Measurements from ENCODE around the gene PDXP. TPM values are rescaled to one million over a fixed set of nuclear protein-coding genes. Genes with fewer than 3 reads are reported as not detected.

Gene PDXP
- total and polyA plus RNA-seq, 7 donors, result 9.0 to 37.9 (median 12.9) TPM

DNA sequence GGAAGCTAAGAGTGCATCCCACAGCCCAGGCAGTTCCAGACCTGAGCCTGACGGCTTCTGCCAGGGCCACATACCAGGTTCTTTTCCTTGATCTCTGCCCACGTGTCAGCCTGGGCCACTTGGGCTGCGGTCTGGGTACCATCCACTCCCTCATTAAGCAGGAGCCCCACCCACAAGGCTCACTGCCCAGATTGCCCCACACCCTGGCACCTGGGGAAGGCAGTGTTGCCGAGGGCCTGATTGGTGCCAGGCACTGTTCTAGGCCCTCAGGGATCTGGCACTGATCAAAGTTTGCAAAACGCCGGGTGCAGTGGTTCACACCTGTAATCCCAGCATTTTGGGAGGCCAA lies 34.5 kb upstream of the PDXP start:
- TF ChIP-seq, protein P1, sequence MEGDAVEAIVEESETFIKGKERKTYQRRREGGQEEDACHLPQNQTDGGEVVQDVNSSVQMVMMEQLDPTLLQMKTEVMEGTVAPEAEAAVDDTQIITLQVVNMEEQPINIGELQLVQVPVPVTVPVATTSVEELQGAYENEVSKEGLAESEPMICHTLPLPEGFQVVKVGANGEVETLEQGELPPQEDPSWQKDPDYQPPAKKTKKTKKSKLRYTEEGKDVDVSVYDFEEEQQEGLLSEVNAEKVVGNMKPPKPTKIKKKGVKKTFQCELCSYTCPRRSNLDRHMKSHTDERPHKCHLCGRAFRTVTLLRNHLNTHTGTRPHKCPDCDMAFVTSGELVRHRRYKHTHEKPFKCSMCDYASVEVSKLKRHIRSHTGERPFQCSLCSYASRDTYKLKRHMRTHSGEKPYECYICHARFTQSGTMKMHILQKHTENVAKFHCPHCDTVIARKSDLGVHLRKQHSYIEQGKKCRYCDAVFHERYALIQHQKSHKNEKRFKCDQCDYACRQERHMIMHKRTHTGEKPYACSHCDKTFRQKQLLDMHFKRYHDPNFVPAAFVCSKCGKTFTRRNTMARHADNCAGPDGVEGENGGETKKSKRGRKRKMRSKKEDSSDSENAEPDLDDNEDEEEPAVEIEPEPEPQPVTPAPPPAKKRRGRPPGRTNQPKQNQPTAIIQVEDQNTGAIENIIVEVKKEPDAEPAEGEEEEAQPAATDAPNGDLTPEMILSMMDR (IDR thresholded peaks at IDR 0.05), result no peak
- ATAC-seq, result peak in 2 of 4 donors; percentile 6 to 7
- Histone ChIP-seq H3K27me3 (ENCODE audit: insufficient read depth in 3 of 3, low read length in 2 of 3) (no peaks in the 10 kb centered on the region), H3K27ac (no peak overlapping the region), H3K4me1 (peaks cover 24% of the 10 kb centered on the region), H3K4me3 (no peak overlapping the region), H3K36me3 (ENCODE audit: insufficient read depth in 1 of 2, low read depth in 1 of 2) (peaks cover 0 to 78% of the 10 kb centered on the region in 2 donors), H3K9me3 (no peaks in the 10 kb centered on the region)
- intact Hi-C loops (cut with DNase I), result no loop called here
- 62 to 80% (median 63%) methylated on average over 6 of the region's 6 CpGs for WGBS, 3 donors
- no peak for DNase-seq

DNA sequence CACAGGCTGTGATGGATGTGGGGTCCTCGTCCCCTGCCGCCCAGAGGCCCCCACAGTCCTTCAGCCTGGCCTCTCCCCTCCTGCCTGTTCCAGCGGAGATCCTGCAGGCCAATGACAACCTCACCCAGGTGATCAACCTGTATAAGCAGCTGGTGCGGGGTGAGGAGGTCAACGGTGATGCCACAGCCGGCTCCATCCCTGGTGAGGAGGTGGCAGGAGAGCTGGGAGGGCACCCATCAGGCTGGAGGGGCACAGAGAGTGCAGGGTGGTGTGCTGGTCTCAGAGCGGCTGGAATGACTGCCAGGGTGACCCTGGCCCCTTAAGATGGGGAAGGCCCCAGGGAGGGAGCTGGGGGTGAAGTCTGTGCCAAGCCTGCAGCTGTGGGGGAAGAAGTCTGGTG lies 33.6 kb upstream of the PDXP start:
- 89 to 95% (median 90%) methylated on average over 7 of the region's 7 CpGs for WGBS, 3 donors
- TF ChIP-seq, protein P1 (IDR thresholded peaks at IDR 0.05), result no peak
- intact Hi-C loops (cut with DNase I), result no loop called here
- Histone ChIP-seq H3K27ac (no peak overlapping the region), H3K36me3 (ENCODE audit: insufficient read depth in 1 of 2, low read depth in 1 of 2) (peaks cover 0 to 76% of the 10 kb centered on the region in 2 donors), H3K27me3 (ENCODE audit: insufficient read depth in 3 of 3, low read length in 2 of 3) (no peaks in the 10 kb centered on the region), H3K9me3 (no peaks in the 10 kb centered on the region), H3K4me1 (peaks cover 24% of the 10 kb centered on the region), H3K4me3 (no peak overlapping the region)
- ATAC-seq (no peak), DNase-seq (no peak)

DNA sequence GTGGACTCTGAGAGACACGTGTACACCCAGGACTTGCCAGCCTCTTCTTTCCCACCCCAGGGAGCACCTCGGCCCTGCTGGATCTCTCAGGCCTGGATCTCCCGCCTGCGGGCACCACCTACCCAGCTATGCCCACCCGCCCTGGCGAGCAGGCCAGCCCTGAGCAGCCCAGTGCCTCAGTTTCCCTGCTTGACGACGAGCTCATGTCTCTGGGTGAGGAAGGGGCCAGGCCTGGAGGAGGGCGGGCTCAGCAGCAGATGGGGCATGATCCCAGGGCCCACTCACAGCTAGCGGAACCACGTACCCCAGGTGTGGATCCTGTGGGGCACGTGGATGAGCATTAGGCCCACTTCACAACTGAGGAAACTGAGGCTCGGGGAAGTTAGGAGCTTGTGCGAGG lies 32.8 kb upstream of the PDXP start:
- Histone ChIP-seq H3K9me3 (no peaks in the 10 kb centered on the region), H3K27ac (peak overlapping the region; percentile 74), H3K4me1 (peaks cover 24% of the 10 kb centered on the region), H3K36me3 (ENCODE audit: insufficient read depth in 1 of 2, low read depth in 1 of 2) (peaks cover 0 to 76% of the 10 kb centered on the region in 2 donors), H3K4me3 (no peak overlapping the region), H3K27me3 (ENCODE audit: insufficient read depth in 3 of 3, low read length in 2 of 3) (no peaks in the 10 kb centered on the region)
- TF ChIP-seq, protein P1 (IDR thresholded peaks at IDR 0.05), result no peak
- no peak for DNase-seq
- intact Hi-C loops (cut with DNase I), result no loop called here
- peak in 1 of 4 donors; percentile 1 for ATAC-seq
- WGBS, 3 donors, result 70 to 84% (median 77%) methylated on average over 14 of the region's 14 CpGs

DNA sequence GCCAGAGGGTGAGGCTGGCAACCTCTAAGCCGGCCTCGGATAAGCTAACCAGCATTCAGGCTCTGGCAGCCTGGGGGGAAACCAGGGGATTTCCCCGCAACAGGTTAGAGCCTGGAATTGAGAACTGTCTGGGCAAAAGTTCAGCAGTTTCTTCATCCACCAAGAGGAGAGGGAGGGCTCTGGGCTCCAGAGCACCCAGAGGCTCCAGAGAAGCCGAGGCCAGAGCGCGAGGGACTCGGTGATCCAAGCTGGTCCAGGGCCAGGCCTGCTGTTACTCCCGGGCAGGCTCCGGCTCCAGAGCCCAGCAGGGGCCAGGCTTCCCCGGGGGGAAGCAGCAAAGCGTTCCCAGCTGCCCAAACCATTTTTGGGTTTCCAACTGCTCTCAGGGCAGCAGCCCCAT lies 32.4 kb upstream of the PDXP start:
- ATAC-seq, result peak; percentile 62 to 81 (median 74)
- 28 to 35% (median 32%) methylated on average over 11 of the region's 11 CpGs for WGBS, 3 donors
- Histone ChIP-seq H3K27me3 (ENCODE audit: insufficient read depth in 3 of 3, low read length in 2 of 3) (no peaks in the 10 kb centered on the region), H3K27ac (peak overlapping the region; percentile 74), H3K9me3 (no peaks in the 10 kb centered on the region), H3K4me1 (peaks cover 24% of the 10 kb centered on the region), H3K4me3 (no peak overlapping the region), H3K36me3 (ENCODE audit: insufficient read depth in 1 of 2, low read depth in 1 of 2) (peaks cover 0 to 76% of the 10 kb centered on the region in 2 donors)
- TF ChIP-seq, protein P1 (IDR thresholded peaks at IDR 0.05), result no peak
- peak; percentile 86 to 92 for DNase-seq
- intact Hi-C loops (cut with DNase I), result no loop called here

DNA sequence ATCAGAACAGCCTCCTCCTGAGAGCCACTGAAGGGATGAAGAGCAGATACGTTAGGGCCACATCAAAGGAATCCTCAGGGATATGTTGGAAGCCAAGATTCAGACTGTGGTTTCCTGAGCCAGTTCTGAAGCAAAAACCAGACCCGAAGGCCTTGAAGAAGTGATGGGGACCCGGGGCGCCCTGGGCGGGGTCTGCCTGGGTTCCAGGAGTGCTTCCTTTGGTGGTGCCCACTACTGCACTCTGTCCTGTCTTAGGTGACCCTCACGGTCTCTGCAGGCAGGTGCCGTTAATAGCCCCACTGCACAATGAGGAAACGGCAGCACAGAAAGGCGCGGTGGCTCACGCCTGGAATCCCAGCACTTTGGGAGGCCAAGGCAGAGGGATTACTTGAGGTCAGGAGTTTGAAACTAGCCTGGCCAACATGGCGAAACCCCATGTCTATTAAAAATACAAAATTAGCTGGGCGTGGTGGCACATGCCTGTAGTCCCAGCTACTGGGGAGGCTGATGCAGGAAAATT lies 31.9 kb upstream of the PDXP start:
- ATAC-seq (peak in 1 of 4 donors; percentile 3), DNase-seq (no peak)
- peaks cover 0 to 76% of the 10 kb centered on the region in 2 donors for H3K36me3 ChIP-seq (ENCODE audit: insufficient read depth in 1 of 2, low read depth in 1 of 2)
- intact Hi-C loops (cut with DNase I), result no loop called here
- TF ChIP-seq, protein P1 (IDR thresholded peaks at IDR 0.05), result no peak
- H3K4me3 ChIP-seq, result no peak overlapping the region
- H3K27me3 ChIP-seq (ENCODE audit: insufficient read depth in 3 of 3, low read length in 2 of 3), result no peaks in the 10 kb centered on the region
- peaks cover 24% of the 10 kb centered on the region for H3K4me1 ChIP-seq
- no peaks in the 10 kb centered on the region for H3K9me3 ChIP-seq
- peak overlapping the region; percentile 74 for H3K27ac ChIP-seq
- WGBS, 3 donors, result 57 to 66% (median 64%) methylated on average over 13 of the region's 13 CpGs
